NCI-H524 (cell line): ENCODE data around the gene ZNF195.
A peak's percentile ranks its signal among the peaks of the same experiment; 100 is the strongest.
"Not testable (repeated sequence)": the region's sequence is repeated elsewhere in the genome, so short reads cannot be mapped to it uniquely, and the experiment has no call there.

ENCODE experiments used
- DNase-seq, 2 experiments: peaks; one replicate each; lab custom pipeline; 2025; lab: John Stamatoyannopoulos, UW

Gene ZNF195

GRCh38 chr11:3378426-3379423, at the start of gene ZNF195:
TSS of gene ZNF195 (minus strand) at chr11:3379146. CDS start at chr11:3379040, 106 bp downstream.
- peak; percentile 96 to 97 for DNase-seq

- peak in 1 of 2 experiments; percentile 72 for DNase-seq
Measured at GRCh38 chr11:3428076-3428475, 49.1 kb upstream of the ZNF195 start.

DNA sequence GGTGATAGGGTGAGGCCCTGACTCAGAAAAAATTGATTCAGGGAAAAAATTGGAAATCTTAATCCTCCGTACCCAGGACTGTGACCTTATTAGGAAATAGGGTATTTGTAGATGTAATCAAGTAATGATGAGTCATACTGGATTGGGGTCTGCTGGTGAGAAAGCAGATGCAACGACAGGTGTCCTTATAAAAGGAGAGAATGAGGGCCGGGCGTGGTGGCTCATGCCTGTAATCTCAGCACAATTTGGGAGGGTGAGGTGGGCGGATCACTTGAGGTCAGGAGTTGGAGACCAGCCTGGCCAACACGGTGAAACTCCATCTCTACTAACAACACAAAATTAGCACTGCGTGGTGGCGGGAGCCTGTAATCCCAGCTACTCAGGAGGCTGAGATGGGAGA, 47.6 kb upstream of the ZNF195 start:
- peak; percentile 32 to 74 for DNase-seq

- DNase-seq, result peak; percentile 64 to 85
Measured at GRCh38 chr11:3423928-3424327, 45.0 kb upstream of the ZNF195 start.

DNA sequence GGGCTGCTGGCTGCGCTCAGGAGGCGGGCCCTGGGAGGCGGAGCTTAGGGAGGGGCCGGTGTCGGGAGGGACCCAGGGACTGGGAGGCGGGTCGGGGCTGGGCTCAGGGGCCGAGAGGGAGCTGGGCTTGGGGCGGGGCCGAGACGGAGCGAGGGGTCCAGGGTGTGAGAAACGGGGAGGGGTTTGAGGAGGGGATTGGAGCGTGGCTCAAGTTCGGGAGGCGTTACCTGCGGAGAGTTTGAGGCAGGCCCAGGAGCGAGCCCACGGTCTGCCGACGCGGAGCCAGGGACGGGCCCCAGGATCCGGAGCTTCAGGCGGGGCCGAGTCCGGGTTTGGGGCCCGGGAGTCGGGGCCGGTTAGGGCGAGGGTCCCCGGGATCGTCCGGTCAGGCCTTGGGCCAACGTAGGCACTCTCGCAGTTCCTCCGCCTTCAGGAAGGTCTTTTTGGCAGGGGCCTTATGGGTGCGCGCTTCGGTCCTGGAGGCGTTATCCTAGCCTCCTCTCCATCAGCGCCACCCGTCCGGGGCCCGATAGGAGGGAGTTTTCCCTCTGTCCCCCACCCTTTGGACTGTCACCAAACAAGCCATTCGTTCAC, 44.3 kb upstream of the ZNF195 start:
- not testable (repeated sequence) for DNase-seq

DNA sequence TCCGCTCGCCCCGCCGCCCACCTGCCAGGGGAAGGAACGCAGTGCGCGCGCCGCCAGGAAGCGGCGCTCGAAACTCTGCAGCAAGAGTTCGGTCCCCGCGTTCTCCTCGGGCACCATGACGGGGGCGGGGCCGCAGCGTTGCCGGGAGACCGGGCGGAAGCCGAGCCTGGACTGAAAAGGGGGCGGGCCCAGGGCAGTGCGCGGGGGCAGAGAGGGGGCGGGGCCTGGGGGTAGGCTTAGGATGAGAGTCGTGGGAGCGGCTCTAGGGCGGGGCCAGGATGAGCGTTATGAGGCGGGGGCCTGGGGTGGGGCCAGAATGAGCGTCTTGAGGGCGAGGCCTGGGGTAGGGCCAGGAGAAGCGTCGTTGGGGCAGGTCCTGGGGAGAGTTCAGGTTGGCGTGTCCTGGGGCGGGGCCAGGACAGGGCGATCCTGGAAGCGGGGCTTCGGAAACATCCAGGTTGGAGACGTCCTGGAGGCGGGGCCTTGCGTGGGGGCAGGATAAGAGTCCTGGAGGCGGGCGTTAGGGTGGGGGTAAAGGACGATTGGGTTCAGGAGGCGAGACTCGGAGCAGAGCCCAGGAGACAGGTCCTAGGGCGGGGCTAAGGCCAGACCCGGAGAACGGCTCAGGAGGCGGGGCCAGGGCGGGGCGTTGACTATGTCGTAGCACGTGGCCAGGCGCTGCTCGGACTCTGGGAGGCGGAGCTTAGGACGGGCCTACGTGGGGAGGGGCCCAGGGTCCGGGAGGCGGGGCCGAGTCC, 43.6 kb upstream of the ZNF195 start:
- peak; percentile 89 to 98 for DNase-seq

GRCh38 chr11:3421608-3422379, 42.8 kb upstream of the ZNF195 start:
- peak in 1 of 2 experiments; percentile 34 for DNase-seq

GRCh38 chr11:3420281-3421042, 41.5 kb upstream of the ZNF195 start:
- not testable (repeated sequence) for DNase-seq

GRCh38 chr11:3419496-3419895, 40.5 kb upstream of the ZNF195 start:
- not testable (repeated sequence) for DNase-seq

DNA sequence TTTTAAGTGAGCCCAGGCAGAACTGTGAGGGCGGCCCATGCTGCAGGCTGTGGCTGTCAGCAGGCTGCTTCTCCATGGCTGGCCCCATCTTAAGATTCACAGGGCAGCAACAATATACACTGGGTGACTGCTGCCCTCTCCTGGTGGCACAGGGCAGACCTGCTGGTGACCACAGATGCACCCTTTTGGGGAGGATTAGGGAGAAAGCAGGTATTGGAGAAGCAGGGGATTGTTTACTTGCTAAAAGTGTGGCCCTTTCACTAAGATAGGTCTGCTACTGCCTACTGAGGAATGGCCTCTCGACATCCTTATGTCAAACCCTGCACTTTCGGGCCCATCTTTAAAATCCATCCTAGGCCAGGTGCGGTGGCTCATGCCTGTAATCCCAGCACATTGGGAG, 38.1 kb upstream of the ZNF195 start:
- DNase-seq, result peak; percentile 20 to 69

GRCh38 chr11:3415301-3415700, 36.4 kb upstream of the ZNF195 start:
- not testable (repeated sequence) for DNase-seq

DNA sequence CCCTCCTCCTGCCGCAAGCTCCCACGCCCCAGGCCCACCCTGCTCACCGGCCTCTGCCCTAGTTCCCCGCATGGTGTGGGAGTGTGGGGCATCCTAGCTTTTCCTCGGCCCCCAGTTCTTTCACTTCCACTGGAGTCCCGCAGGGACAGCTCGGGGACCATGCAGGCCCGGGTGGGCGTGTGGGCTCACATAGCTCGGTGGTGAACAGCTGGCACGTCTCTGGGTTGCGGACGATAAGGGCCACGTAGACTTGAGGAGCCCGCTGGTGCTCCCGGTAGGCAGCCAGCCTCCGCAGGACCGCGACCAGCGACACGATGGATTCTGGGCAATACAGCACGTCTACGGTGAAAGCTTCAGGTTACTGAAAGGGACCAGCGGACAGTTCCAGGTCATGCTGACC, 34.7 kb upstream of the ZNF195 start:
- not testable (repeated sequence) for DNase-seq

DNA sequence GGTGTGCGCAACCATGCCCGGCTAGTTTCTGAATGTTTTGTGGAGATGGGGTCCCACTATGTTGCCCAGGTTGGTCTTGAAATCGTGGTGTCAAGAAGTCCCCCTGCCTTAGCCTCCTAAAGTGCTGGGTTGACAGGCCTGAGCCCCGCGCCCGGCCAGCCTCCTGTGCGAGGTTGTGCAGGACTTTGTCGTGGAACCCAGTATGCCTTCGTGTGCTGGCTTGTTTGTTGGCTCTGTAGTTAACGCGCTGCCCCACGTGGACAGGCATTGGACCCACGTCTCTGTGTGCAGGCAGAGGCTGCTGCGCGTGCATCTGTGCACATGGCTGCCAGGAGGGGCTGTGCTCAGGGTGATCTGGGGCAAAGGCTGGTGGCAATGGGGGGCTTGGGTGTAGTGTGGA, 33.9 kb upstream of the ZNF195 start:
- DNase-seq, result no peak

GRCh38 chr11:3408722-3409121, 29.8 kb upstream of the ZNF195 start:
- DNase-seq, result peak; percentile 34 to 75

GRCh38 chr11:3408058-3408605, 29.2 kb upstream of the ZNF195 start:
- not testable (repeated sequence) for DNase-seq

- DNase-seq, result not testable (repeated sequence)
Measured at GRCh38 chr11:3406937-3407336, 28.0 kb upstream of the ZNF195 start.

DNA sequence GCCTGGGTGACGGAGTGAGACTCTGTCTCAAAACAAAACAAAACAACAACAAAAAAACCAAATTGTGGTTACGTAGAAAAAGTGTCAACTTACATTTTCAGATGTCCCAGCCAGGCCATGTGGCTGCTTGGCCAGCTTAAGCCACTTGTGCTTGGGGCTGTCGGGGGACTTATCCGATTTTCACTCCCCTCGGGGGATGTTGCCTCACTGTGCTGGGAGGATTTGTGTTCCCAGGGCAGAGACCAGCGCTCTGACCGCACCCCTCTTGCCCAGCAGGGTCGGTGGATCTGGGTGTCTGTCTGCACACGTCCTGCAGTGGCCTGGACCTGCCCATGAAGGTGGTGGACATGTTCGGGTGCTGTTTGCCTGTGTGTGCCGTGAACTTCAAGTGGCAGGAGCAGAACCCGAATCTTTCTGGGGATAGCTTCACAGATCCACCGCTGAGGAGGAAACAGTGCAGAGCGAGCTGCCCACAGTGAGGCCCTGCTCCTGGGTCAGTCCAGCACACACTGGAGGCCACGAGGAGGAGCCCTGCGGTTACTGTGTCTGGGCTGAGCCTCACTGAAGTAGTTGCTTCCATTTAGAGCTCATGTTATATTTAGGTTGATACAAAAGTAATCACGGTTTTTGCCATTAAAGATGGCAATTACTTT, 27.4 kb upstream of the ZNF195 start:
- not testable (repeated sequence) for DNase-seq

DNA sequence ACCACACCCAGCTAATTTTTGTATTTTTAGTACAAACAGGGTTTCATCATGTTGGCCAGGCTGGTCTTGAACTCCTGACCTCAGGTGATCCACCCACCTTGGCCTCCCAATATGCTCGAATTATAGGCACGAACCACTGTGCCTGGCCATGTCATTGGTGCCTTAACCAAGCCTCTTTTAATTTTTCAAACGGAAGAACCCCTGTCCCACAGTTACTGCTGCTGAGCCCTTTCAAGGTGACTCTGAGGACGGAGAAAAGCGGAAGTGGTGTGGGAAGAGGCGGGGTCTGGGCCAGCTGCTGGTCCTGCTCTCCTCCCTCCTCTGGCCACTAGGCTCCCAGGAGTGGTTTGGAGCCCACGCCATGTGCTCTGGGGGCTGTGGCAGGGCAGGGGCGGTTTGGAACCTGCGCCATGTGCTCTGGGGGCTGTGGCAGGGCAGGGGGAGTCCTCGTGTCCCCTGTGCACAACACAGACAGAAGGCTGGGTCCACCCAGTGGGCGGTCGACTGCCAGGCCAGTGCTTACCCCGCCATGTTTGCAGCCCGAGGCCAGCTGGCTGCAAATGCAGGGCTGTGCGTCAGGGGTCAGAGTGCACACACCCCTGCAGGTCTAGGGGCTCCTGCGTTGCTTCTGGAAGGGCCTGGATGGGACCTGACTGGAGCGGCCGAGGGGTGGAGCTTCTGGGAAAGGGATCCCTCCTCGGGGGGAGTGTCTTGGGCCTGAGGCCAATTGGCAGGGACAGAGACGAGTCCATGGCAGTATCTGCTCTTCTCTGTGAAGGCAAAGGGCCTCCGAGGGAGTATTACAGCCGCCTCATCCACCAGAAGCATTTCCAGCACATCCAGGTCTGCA, 25.4 kb upstream of the ZNF195 start:
- not testable (repeated sequence) for DNase-seq

DNA sequence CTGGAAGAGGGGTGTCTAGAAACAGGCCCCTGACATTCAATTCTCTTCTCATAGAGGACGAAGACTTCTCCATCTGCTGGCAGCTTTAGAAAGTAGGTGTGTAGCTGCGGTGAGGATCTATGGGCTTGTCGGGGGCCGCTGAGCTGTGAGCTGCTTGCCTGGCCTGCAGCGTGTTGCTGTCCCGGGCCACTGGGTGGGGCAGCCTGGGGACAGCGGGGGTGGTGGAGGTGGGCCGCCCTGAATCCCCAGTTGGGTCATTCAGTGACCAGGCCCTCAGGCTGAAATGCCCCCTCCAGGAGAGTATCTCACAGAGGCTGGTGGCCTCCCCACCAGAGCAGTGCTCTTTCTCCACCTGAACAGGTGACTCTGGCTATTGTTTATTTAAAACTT, 23.9 kb upstream of the ZNF195 start:
- not testable (repeated sequence) for DNase-seq
